Natural killer cell (primary cell): ENCODE results near the gene ADSS1. TPM values are rescaled to one million over a fixed set of nuclear protein-coding genes. Genes with fewer than 3 reads are reported as not detected.

Source experiments
- ATAC-seq, 3 donors: fragments of 150-1000 bp in 2 of 3; fragments of 200-7000 bp in 1 of 3; cut with Tn5 transposase; 1 replicate in 1 of 3; 2 replicates in 2 of 3; pipeline ENCODE4 v1.10.0; 2021; ENCODE audit warnings: mild to moderate bottlenecking in 2 of 3, moderate library complexity in 2 of 3
- DNase-seq, 2 donors: peaks; one replicate each; pipeline versions ENCODE4 v3.0.0 to v3.0.0-alpha.2; 2013 to 2021; ENCODE audit warnings: mixed read lengths in 1 of 2
- H3K27ac ChIP-seq: one replicate; pipeline ENCODE4 v1.5.1; 2013; ENCODE audit warnings: mild to moderate bottlenecking, low read length
- H3K27me3 ChIP-seq: one replicate; pipeline ENCODE4 v1.6.1; 2013; ENCODE audit warnings: low read length; ENCODE audit not compliant: control insufficient read depth, insufficient read depth
- H3K36me3 ChIP-seq: one replicate; pipeline ENCODE4 v1.6.1; 2013; ENCODE audit warnings: low read length; ENCODE audit not compliant: control insufficient read depth, insufficient read depth
- H3K4me1 ChIP-seq: one replicate; pipeline ENCODE4 v1.6.1; 2013; ENCODE audit warnings: low read length; ENCODE audit not compliant: control insufficient read depth, insufficient read depth
- H3K4me3 ChIP-seq: one replicate; pipeline ENCODE4 v1.5.1; 2013; ENCODE audit warnings: low read length
- H3K9me3 ChIP-seq: one replicate; pipeline ENCODE4 v1.6.1; 2013; ENCODE audit warnings: low read length; ENCODE audit not compliant: control insufficient read depth, insufficient read depth
- H3K27ac Mint-ChIP-seq, 2 donors: one replicate each; pipeline ENCODE4 v1.8.0; 2022; ENCODE audit warnings: mild to moderate bottlenecking in 2 of 2, mixed read lengths in 2 of 2, moderate library complexity in 1 of 2
- H3K27me3 Mint-ChIP-seq, 2 donors: one replicate each; pipeline ENCODE4 v1.8.0; 2022; ENCODE audit warnings: low read depth in 2 of 2, mixed read lengths in 2 of 2
- H3K36me3 Mint-ChIP-seq: one replicate; pipeline ENCODE4 v1.8.0; 2022; ENCODE audit warnings: mixed read lengths
- H3K4me1 Mint-ChIP-seq, 2 donors: one replicate each; pipeline ENCODE4 v1.8.0; 2022; ENCODE audit warnings: mixed read lengths in 2 of 2
- H3K4me3 Mint-ChIP-seq: one replicate; pipeline ENCODE4 v1.8.0; 2022; ENCODE audit warnings: mild to moderate bottlenecking, moderate library complexity, mixed read lengths
- H3K9me3 Mint-ChIP-seq, 2 donors: one replicate each; pipeline ENCODE4 v1.8.0; 2022; ENCODE audit warnings: mixed read lengths in 2 of 2
- CTCF ChIP-seq: fragments of 200-600 bp; IDR thresholded peaks from one replicate; pipeline ENCODE4 v1.8.0; 2022; ENCODE audit warnings: antibody characterized with exemption
- WGBS: methylation state at CpG from one replicate; pipeline ENCODE4 v1.1.7; 2013; ENCODE audit warnings: missing lambda C conversion rate; ENCODE audit not compliant: insufficient coverage; 5-methylcytosine and 5-hydroxymethylcytosine counted together
- intact Hi-C: fragments of 100-400 bp; cut with micrococcal nuclease; formaldehyde crosslinking; loops from one replicate; pipeline ENCODE4 v1.14.2; 2022
- total RNA-seq, 4 donors: library from RNA; stranded (reverse); fragments of 120-200 nt in 1 of 4; gene quantifications; one replicate each; pipeline versions ENCODE4 v1.2.3 to v1.2.4, GENCODE V29; 2013 to 2022

Gene ADSS1
- total RNA-seq, 3 donors from 2014 or later (not counting 1 experiment from before 2014, with no cell fraction given), result 2.1 to 2.7 (median 2.5) TPM

DNA sequence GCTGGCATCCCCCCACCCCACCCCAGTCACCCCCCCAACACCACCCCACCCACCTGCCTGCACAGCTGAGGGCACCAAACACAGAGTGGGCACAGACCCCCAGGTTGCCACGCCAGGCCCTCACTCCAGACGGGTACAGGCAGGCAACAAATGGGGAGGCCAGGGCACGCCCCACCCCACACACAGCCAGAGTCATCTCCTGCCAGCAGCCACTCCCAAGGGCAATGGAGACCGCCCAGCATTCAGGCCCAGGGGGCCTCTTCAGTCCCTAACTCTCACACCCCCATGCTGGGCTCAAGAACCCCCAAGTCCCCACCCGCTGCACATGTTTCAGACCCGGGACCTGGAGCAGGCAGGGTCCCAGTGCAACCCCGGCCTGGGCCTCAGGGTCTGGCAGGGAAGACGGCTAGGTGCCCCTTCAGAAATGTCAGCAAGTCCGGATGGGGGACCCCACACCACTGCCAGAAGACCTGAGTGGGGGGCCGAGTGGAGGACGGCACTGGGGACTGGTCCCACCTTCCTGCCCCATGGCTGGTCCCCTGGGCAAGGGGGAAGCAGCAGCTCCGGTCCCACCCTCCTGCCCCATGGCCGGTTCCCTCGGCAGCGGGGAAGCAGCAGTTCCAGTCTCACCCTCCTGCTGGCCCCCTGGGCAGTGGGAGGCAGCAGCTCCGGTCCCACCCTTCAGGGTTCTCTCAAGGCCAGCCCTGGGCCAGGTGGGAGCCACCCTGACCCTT lies 59.6 kb downstream of the ADSS1 start:
- no peak for ATAC-seq
- Histone ChIP-seq H3K4me1 (peaks cover 35% of the 10 kb centered on the region), H3K4me3 (no peak overlapping the region), H3K36me3 (peaks cover 8% of the 10 kb centered on the region), H3K27ac (no peak overlapping the region), H3K9me3 (no peaks in the 10 kb centered on the region), H3K27me3 (no peaks in the 10 kb centered on the region)
- intact Hi-C loops, result no loop called here
- WGBS, result 93% methylated on average over 16 of the region's 16 CpGs
- no peak for TF ChIP-seq CTCF
- Mint-ChIP-seq H3K4me1 (peaks cover 0 to 25% of the 10 kb centered on the region in 2 donors), H3K27me3 (no peaks in the 10 kb centered on the region), H3K4me3 (no peak overlapping the region), H3K36me3 (no peaks in the 10 kb centered on the region), H3K27ac (peak overlapping the region in 1 of 2 donors; percentile 74), H3K9me3 (no peaks in the 10 kb centered on the region)
- DNase-seq, result no peak

- Histone ChIP-seq H3K27ac (no peak overlapping the region), H3K4me1 (peaks cover 36% of the 10 kb centered on the region), H3K9me3 (no peaks in the 10 kb centered on the region), H3K4me3 (no peak overlapping the region), H3K27me3 (no peaks in the 10 kb centered on the region), H3K36me3 (peaks cover 9% of the 10 kb centered on the region)
- no peak for TF ChIP-seq CTCF
- DNase-seq, result no peak
- Mint-ChIP-seq H3K4me3 (no peak overlapping the region), H3K27ac (peak overlapping the region in 1 of 2 donors; percentile 74), H3K9me3 (no peaks in the 10 kb centered on the region), H3K36me3 (no peaks in the 10 kb centered on the region), H3K27me3 (no peaks in the 10 kb centered on the region), H3K4me1 (peaks cover 0 to 26% of the 10 kb centered on the region in 2 donors)
- WGBS, result 95% methylated on average over 9 of the region's 9 CpGs
- intact Hi-C loops, result no loop called here
- no peak for ATAC-seq
Observed at GRCh38 chr14:104784218-104784568, 60.2 kb downstream of the ADSS1 start.

DNA sequence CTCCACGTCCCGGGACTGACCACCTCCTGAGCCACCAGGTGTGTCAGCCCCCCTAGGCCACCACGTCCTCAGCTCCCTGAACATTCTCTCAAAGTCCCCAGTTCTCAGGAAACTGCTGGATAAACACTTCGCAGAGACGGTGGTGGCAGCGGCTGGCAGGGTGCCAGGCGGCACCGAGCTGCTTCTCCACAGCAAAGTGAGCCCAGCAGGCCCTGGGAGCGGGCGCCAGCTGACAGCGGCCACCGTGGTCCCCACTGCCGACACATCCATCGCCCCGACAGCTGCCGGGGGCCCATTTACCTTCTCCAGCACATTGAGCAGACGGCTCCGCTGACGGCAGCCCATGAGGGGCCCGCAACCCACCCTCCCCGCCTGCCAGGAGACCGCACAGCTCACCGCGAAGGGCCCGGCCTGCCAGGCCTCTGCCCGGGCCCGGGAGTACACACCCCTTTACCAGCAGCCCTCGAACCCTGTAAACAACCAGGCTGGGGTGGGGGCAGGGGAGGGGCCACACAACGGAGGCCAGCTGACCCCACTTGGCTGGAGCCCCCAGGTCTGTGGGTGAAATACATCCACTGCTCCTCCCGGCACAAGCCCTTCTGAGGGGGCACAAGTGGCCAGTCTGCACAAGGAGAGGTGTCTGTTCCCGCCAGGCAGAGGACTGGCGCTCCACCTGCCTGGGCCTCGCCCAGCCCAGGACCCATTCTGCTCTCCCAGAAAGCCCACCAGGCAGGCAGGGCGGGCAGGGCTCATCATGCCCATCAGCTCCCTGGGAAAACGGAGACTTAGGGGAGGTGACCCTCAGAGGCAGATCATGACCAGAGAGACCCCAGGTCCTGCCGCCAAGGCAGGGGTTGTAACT lies 61.0 kb downstream of the ADSS1 start:
- H3K36me3 ChIP-seq, result peaks cover 9% of the 10 kb centered on the region
- H3K27me3 ChIP-seq, result no peaks in the 10 kb centered on the region
- peaks cover 39% of the 10 kb centered on the region for H3K4me1 ChIP-seq
- TF ChIP-seq CTCF, result no peak
- Mint-ChIP-seq H3K27me3 (no peaks in the 10 kb centered on the region), H3K9me3 (no peaks in the 10 kb centered on the region), H3K4me3 (no peak overlapping the region), H3K4me1 (peaks cover 0 to 34% of the 10 kb centered on the region in 2 donors), H3K27ac (peak overlapping the region in 1 of 2 donors; percentile 74), H3K36me3 (no peaks in the 10 kb centered on the region)
- WGBS, result 83% methylated on average over 35 of the region's 36 CpGs
- DNase-seq (no peak), ATAC-seq (no peak)
- intact Hi-C loops, result no loop called here
- no peak overlapping the region for H3K4me3 ChIP-seq
- no peaks in the 10 kb centered on the region for H3K9me3 ChIP-seq
- no peak overlapping the region for H3K27ac ChIP-seq
